Stimulated activated CD8-positive, alpha-beta memory T cell treated with anti-CD3 and anti-CD28 coated beads, Interleukin-4, amount 100 ng/mL, for 1 hour (primary cell): ENCODE measurements around the gene ERFE.

ENCODE experiments used
- DNase-seq, 2 donors: peaks; one replicate each; pipeline ENCODE4 v3.0.0-alpha.2; 2020; ENCODE audit warnings: low read depth in 2 of 2, low spot score in 1 of 2

The ERFE gene

GRCh38 chr2:238138331-238139195 is 20.2 kb upstream of the ERFE start, which contains the start of gene KLHL30:
Gene KLHL30, plus strand, starts transcription at chr2:238138668. Its CDS starts 2,087 bp downstream, at chr2:238140755.
- DNase-seq = no peak

- DNase-seq = no peak
Observed at GRCh38 chr2:238139196-238140039, 19.4 kb upstream of the ERFE start.

- no peak for DNase-seq
Observed at GRCh38 chr2:238140040-238140439, 18.7 kb upstream of the ERFE start.

GRCh38 chr2:238140721-238141540 is 17.8 kb upstream of the ERFE start:
- no peak for DNase-seq

GRCh38 chr2:238141541-238142318 is 17.0 kb upstream of the ERFE start:
- no peak for DNase-seq

- no peak for DNase-seq
Observed at GRCh38 chr2:238142382-238143205, 16.2 kb upstream of the ERFE start.

- DNase-seq = no peak
Observed at GRCh38 chr2:238143239-238143951, 15.4 kb upstream of the ERFE start.

- DNase-seq = no peak
Observed at GRCh38 chr2:238144262-238144661, 14.5 kb upstream of the ERFE start.

GRCh38 chr2:238145046-238145445 is 13.7 kb upstream of the ERFE start:
- no peak for DNase-seq

GRCh38 chr2:238145851-238146250 is 12.9 kb upstream of the ERFE start:
- no peak for DNase-seq

GRCh38 chr2:238146884-238147544 is 11.8 kb upstream of the ERFE start:
- DNase-seq = no peak

GRCh38 chr2:238148981-238149380 is 9.8 kb upstream of the ERFE start:
- DNase-seq = no peak

- no peak for DNase-seq
Observed at GRCh38 chr2:238149841-238150572, 8.8 kb upstream of the ERFE start.

- no peak for DNase-seq
Observed at GRCh38 chr2:238150686-238151085, 8.1 kb upstream of the ERFE start.

GRCh38 chr2:238151205-238151604 is 7.6 kb upstream of the ERFE start:
- DNase-seq = no peak

GRCh38 chr2:238151628-238152235 is 7.0 kb upstream of the ERFE start:
- DNase-seq = no peak
